GM21717 (cell line): Measurements from ENCODE around the gene MBP.

Source experiments
- ATAC-seq: cut with Tn5 transposase; IDR thresholded peaks from one replicate; pipeline ENCODE4 v1.9.1; 2021; ENCODE audit warnings: mild to moderate bottlenecking, moderate library complexity; ENCODE audit not compliant: unreplicated experiment

Gene MBP

DNA sequence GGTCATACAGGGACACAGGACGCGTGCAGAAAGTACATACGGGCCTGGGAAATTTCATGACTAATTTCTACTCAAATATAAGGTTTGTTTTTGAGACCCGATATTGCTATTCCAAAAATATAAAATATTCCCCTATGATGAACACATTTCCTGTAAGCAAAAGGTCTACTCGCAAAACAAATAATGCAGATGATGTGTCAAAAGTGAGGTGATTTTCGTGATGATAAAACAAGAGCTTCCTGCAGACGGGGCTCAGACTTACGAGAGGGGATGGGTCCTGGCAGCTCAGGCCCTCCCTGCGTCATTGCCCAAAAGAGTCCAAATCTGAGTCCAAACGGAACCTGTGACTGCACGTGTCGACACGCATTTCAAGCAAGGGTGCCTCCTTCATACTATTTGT is 62.7 kb downstream of the MBP start:
- ATAC-seq, result no peak

DNA sequence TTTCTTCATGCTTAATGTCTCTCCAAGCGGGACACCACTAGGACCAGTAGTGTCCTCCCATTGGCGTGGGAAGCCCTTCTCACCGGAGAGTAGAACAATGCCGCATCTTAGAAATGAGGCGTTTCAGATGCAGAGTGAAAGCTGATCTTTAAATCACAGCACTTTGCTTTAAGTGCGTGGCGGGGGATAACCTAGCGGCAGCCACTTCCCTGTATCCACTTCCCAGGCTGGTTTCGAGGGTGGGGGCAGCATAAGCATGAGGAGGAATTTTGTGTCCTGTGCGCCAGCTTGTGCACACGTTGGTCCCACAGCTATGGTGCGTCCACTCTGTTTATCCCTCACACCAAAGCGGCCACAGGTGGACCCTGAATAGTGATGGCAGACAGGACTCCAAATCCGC is 63.1 kb downstream of the MBP start:
- ATAC-seq, result no peak

DNA sequence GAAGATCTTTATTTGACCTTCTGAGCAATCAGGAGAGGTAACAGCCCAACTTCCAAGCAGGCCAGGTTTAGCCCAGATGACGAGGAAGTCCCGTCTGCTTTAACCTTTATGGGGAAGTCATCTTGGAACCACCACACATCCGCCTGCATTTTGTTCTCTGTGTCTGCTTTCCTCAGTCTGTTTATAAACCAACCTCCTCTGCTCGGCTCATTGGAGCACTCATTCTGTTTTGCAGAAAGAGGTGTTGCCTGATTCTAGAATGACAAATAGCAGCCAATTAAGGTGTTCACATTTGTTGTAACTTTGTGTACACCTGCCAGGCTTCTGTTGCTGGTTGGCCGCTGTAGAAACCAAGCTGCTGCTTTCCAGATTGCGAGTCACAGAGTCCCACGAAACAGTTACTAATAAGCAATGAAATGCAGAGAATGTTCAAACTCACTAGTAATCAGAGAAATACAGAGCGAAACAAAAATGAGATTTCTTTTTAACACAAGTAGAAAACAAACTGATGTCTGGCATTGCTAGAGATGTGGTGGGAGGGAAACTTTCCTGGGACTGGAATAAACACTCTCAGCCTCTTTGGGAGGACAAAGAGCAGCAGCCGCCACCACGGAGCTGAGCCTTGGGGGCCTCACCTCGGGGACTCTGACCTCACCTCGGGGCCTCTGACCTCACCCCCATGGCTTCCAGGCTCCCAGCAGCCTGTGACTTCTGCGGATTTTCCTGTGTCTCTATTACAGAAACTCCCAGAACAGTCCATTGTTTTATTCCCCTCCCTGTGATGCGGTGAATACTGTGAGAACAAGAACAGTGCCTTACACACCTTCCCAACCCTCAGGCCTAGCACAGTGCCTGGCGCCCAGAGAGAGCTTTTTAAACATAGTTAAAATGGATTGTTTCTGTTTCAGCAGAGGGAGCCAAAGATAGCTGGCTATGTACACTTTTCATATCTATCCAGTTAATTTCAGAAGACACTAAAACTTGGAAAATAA is 64.0 kb downstream of the MBP start:
- ATAC-seq, result peak; percentile 27

DNA sequence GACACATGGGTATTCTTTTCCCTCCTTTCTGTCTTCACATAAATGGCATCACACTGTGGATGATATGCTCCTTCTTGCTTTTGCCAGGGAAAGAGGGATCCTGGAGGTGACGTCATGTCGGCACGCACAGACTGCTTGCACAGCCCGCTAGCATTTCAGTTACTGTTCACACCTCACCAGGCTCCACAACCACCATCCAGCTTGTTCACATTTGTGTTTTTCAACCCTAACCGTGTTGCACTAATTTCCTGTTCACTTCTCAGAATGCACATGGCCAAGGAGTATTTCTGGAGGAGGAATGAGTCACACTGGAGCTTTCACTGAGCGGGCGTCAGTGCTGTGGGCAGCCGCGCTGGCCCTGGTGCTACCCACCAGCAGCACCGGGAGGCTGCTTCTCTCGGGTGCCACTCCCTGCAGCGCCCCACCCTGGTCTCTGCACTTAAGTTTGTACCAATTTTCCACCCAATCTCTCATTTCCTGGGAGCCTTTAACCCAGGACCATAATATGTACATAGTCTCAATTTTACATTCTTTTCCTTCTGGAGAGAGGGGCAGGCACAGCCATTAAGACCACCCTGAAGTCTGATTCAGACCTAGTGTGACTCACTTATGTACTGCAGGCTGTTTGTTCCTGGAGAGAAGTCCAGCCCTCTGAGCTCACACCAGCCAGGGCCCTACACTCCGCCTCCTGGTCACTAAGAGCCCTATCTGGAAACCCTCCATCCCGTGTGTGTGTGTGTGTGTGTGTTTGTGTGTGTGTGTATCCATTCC is 65.1 kb downstream of the MBP start:
- peak; percentile 33 for ATAC-seq

DNA sequence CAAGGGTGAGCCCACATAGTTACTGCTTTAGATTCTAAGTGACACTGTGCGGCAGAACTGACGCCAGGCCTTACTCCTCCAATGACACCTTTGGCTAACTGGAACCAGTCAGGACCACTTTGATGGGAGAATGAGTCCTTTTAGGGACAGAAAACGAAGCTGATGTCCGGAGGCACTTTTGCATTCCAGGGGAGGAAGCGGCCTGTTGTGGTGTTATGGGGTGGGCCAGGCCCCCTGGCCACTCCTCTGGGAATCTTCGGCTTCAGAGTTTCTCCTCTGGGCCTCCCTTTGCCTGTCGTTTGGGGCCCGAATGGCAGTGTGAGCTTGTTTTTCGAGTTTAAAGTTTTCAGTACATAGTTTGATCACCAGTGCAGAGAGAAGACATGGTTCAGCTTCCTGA is 65.9 kb downstream of the MBP start:
- no peak for ATAC-seq

DNA sequence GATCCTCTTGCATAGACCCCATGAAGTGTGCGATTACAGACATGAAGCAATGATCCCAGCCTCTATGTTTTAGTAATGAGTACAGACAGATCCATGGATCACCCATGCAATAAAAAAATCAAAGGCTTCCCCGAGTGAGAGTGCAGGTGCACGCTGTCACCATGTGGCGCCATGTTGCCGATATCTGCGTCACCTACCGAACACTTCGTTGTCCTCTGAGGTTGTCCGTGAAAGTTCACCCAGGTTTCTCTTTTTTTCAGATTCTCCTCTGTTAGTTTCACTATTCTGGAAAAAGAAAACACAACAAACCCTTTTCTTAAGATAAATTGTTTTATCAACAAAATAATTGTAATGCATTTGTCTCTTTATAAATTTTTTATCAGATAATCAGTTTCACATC is 66.5 kb downstream of the MBP start:
- no peak for ATAC-seq

DNA sequence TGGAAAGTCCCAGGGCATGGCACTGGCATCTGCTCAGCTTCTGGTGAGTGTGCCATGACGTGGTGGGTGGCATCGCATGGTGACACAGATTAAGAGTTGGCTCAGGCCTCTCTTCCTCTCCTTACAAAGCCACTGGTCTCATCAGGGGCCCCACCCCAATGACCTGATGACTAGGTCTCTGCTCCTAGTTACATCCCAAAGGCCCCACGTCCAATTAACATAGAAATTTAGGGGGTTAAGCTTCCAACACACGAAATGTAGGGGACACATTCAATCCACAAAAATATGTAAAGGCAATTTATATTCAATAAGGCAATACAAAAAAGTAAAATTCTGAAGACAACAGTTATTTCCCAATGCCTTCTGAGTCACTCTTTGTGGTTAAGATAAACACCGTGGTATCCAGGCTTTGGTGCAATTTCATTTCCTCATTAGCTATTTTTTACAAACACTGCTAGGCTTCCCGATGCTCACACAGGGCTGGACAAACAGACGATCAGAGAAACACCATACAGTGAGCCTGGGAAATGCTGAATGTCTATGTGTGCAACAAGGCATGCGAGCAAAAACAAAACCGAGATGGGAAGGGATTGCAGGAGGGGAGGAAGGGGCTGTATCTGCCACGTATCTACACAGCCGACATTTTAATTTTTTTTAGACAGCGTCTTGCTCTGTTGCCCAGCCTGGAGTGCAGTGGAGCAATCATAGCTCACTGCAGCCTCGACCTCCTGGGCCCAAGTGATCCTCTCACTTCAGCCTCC is 67.2 kb downstream of the MBP start:
- peak; percentile 39 for ATAC-seq

DNA sequence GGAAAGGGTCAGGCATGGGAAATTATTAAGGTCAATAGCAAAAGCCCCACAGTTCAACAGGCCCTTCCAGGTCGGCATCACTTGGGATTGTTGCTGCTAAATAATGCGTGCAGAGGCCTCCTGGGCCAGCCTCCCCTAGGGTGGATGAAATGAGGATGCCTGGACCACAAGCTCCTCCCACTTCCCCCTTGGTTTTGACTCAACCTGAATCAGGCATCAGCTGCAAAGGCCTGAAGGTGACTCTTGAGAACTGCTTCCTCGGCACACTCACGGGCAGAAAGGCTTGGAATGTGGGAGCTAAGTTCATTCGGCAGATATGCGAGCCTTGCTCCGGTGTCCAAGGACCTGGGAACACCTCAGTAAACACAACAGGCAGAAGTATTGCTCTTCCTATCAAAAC is 69.3 kb downstream of the MBP start:
- ATAC-seq, result peak; percentile 44

DNA sequence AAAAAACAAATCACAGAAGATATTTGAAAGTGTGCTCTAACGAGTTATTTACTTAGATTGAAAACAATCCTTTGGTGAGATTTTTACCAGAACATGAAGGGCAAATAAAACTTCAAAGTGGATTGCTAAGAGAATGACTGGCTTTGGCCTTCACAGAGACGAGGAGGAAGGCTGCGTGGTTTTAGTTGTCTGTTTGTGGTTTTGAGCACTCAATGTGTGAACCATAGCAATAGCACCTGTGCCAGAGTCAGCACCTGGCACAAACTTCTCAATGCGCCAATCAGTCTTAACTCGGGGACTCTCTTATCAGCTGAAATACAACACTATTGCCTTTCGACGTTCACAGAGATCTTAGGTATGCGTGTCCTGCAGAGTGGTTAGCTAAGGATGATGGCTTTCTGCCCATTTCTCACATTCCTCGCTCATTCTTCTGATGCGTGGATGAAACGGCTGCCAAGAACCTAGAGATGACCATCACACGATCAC is 70.0 kb downstream of the MBP start:
- ATAC-seq, result peak; percentile 51

DNA sequence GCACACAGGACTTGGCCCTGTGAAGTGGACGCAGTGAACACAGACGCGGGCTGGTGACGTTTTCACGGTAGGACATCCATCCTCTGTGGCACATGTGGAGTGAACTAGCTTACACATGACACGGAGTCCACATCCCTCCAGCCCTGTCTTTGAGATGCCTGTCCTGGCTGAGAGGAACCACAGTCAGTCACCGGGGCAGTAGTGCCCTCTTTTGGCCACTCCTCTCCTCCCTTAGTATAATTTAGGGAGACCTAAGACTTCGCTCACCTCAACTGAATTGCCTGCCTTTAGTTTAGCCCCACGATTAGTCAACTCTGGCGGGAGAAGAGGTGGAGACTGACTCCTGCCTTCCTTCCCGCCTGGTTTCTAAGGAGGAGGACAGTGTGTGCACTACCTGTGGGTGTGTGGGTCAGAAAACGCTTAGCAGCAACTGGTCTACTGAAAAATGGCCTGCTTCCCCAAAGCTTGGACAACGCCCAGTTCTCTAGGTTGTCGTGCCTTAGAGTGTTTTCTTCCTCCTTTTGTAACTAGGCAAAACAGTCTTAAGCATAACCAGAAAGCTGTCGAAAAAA is 70.6 kb downstream of the MBP start:
- peak; percentile 28 for ATAC-seq

DNA sequence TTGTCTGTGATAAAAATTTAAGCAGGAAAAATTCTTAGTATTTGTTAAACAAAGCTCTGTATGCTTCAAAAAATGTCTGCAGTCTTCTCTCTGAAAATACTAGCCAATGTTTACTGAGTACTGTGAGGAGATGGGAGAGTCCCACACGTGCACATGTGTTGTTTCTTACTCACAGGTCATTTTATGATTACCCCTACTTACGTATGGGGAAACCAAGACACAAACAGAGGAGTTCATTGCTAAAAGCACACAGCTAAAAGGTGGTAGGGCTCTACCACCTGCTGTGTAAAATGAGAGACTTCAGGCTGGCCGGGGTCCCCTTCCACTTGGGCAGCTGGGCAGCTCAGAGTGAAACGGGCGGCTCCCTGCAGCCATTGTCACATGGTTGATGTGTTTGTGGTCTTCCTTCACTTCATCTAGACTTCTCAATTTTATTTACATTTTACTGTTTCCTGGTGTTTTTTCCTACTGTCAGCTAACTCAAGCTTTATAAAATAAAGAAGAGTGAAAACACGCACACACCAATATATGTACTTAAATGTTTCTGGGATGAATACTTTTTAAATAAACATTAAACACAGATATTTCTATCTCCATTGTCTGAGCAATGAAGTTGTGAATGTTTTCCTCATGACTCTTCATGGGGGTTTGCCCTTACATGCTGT is 71.2 kb downstream of the MBP start:
- no peak for ATAC-seq

DNA sequence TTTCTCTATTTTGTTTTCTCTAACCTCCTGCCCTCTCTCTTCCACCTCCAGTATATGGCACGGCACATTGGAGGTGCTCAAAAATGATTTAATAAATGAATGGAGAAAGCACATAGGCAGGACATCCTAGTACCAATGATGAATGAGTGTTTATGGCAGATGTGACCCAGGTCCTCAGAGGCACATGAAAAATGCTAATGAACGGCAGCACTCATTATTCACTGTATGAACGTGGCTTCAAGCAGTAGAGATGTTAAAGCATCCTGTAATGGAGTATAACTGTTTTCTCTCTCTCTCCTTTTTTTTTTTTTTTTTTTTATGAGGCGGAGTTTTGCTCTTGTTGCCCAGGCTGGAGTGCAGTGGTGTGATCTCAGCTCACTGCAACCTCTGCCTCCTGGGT is 72.4 kb downstream of the MBP start:
- ATAC-seq, result no peak

DNA sequence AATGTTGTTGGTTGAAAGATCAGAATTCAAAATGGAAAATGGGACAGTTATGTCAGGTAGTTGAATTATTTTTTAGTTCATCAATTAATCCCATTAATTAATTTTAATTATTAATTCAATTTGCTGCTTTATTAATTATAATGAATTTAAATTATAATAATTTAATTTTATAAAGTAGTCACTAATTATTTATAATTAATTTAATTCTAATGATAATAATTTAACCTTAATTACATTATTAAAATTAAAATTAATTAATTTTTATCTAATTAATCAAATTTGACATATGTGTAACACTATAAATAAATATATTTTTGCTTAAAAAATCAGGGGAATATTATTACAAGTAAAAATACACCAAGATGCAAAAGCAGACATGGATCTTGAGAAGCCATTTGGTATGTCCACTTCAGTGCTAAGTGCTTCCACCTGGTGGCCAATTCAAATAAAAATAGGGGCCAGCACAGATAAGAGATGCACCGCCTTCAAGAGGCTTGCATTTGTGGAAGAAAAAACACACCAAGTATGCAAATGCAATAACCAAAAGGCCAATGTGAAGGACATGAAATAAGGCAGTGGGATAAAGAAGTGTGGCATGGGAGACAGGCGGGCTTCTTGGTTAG is 73.2 kb downstream of the MBP start:
- no peak for ATAC-seq

DNA sequence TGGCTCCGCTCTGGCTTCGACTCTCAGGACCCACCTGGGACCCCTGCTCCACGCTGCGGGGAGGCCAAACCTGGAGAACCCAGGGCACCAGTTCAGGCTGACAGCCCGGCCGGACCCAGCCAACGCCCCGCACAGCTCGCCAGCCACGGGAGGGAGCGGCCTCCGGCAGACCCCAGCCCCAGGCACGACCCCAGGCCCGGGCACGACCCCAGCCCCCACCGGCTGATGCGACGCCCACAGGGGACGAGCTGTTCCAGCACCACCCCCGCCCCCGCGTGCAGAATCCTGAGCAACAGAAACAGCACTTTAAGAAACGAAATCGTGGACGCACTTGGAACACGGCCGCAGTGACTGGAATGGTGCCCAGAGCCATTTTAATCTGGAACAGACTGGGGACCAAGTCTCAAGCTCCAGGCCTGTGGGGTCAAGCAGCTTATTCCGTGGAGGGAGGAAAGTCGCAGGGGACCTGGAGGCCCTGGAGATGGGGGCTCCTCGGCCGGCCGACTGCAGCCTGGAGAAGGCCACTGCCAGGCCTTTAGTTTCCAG is 74.2 kb downstream of the MBP start:
- ATAC-seq, result no peak

DNA sequence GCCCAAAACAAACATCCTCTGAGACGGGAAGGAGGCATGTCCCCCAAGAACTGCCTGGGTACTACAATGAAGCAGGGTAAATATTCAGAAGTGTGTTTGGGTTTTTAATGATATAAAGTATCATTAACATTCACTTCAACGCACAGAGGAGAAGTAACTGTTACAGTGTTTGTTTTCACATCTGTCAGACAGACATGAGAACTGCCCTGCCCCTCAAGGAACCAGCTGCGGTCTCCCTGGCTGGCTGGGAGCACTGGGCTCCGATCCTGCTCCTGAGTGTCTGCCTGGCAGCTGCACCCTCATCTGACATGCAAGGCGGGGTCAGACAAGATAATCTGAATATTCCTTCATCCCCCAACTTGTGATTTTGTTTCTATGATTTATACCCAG is 75.6 kb downstream of the MBP start:
- ATAC-seq, result no peak

DNA sequence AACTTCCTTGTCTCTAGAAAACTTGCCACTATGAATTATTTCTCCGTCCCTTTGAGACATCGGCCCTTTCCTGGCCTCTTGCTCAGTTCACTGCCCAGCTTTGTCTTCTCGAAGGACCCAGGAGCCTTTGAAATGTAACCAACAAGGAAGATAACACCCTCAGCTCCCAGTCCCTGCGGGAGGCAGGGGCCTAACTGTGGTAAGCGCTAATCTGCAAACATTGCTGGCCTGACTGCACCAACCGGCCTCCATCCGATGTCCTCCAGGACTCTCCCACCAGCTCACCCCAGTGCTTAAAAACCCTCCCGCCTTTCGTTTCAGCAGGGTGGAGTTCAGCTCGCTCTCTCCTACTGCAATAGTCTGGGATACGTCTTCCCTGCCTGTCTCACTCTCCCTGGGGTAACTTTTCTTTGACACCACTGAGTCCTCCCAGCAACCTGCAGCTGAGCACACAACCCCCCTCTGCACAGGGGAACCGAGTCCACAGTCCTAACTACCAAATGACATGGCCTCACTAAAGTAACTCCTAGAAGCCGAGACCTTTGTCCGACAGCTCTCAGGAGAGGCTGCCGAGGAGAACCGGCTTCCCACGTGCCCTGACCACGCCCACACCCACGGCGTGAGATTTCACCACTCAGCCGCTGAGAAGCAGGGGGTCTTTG is 76.1 kb downstream of the MBP start:
- ATAC-seq, result no peak

DNA sequence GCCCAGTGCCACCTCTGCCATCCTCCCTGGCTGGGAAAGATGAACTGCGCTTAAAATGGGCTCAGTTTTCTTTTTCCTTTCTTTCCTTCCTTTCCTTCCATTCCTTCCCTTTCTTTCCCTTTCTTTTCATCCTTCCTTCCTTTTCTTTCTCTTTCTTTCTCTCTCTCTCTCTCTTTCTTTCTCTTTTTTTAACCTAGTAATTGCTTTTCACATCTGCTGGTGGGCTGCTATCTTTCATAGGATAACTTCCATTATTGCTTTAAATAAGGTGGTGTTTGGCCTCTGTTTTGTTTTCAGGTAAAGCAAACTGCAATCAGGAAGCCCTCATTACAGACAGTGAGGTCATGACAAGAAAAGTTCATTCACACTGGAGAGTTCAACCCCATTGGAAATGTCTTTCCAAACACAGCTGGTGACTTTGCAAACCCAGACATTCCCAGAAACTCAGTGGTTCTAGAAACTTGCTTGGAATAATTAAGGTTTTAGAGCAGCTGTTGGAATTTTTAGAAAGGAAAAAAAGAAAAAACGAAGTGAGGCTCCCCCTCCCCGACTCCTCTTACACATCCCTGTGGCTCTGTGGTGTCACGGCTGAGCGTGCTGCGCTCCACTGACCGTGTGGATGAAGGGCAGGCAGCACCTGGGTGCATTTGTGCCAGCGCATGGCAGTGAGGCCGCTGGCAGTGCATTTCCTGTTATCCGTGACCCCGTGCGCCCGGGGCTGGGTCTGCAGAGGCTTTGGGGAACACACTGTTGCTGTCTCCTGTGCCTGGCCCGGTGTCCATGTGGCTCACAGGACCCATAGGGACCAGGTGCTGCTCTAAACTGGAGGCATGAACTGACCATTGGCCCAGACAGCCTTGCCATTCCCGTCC is 76.9 kb downstream of the MBP start:
- peak; percentile 19 for ATAC-seq
